Epithelial cell of esophagus (primary cell): ENCODE measurements around the gene MYMX.
A peak's percentile ranks its signal among the peaks of the same experiment; 100 is the strongest.

ENCODE experiments used
- DNase-seq: peaks from one replicate; pipeline ENCODE4 v3.0.0; 2010; ENCODE audit warnings: low read depth
- H3K4me3 ChIP-seq: 2 replicates; pipeline ENCODE4 v1.5.1; 2011; ENCODE audit warnings: mild to moderate bottlenecking, low read length, control low read depth
- CTCF ChIP-seq: IDR thresholded peaks from 2 replicates; pipeline ENCODE4 v1.5.1; 2011; ENCODE audit warnings: low read depth, mild to moderate bottlenecking, low read length, control low read depth, inconsistent platforms; ENCODE audit not compliant: insufficient read depth; ENCODE audit errors: missing control alignments

MYMX gene

GRCh38 chr6:44249082-44249748, 32.5 kb downstream of the MYMX start:
- H3K4me3 ChIP-seq: peak overlapping the region; percentile 100
- TF ChIP-seq CTCF: no peak
- no peak for DNase-seq

- DNase-seq: no peak
- TF ChIP-seq CTCF: no peak
- no peak overlapping the region for H3K4me3 ChIP-seq
These were observed 33.5 kb downstream of the MYMX start for GRCh38 chr6:44250067-44250717.

GRCh38 chr6:44250718-44251123, 34.0 kb downstream of the MYMX start:
- no peak overlapping the region for H3K4me3 ChIP-seq
- DNase-seq: no peak
- TF ChIP-seq CTCF: no peak

- no peak for TF ChIP-seq CTCF
- DNase-seq: no peak
- H3K4me3 ChIP-seq: no peak overlapping the region
These were observed 35.1 kb downstream of the MYMX start for GRCh38 chr6:44251576-44252524.

- peak; percentile 62 for TF ChIP-seq CTCF
- peak; percentile 51 for DNase-seq
- no peak overlapping the region for H3K4me3 ChIP-seq
These were observed 36.8 kb downstream of the MYMX start for GRCh38 chr6:44253307-44254101.

- DNase-seq: no peak
- no peak for TF ChIP-seq CTCF
- H3K4me3 ChIP-seq: no peak overlapping the region
These were observed 37.7 kb downstream of the MYMX start for GRCh38 chr6:44254191-44255104.
